WTC11 (cell line): ENCODE measurements around the gene RTP2. TPM values are rescaled to one million over a fixed set of nuclear protein-coding genes. Genes with fewer than 3 reads are reported as not detected.
A peak's percentile ranks its signal among the peaks of the same experiment; 100 is the strongest.

ENCODE experiments used
- ATAC-seq: fragments of 200-7000 bp; cut with Tn5 transposase; 2 replicates; pipeline ENCODE4 v1.10.0; 2021; ENCODE audit warnings: mild to moderate bottlenecking, moderate library complexity
- CTCF ChIA-PET: fragments of 300-600 bp; sonication (Branson Sonifier 250); formaldehyde crosslinking; loops from one replicate; lab custom pipeline; 2021; ENCODE audit warnings: antibody characterized with exemption; lab: Charles Lee
- POLR2A ChIA-PET: fragments of 350-600 bp; sonication (Branson Sonifier 250); formaldehyde crosslinking; loops from one replicate; lab custom pipeline; 2021; ENCODE audit warnings: antibody characterized with exemption; lab: Charles Lee
- DNase-seq: peaks from one replicate; pipeline ENCODE4 v3.0.0; 2021; ENCODE audit warnings: low spot score
- H3K27ac Mint-ChIP-seq: 2 replicates; pipeline ENCODE4 v1.8.0; 2021; ENCODE audit warnings: mixed read lengths
- H3K27me3 Mint-ChIP-seq: 2 replicates; pipeline ENCODE4 v1.8.0; 2021; ENCODE audit warnings: low read depth, mild to moderate bottlenecking, moderate library complexity, mixed read lengths
- H3K36me3 Mint-ChIP-seq: 2 replicates; pipeline ENCODE4 v1.8.0; 2021; ENCODE audit warnings: mixed read lengths
- H3K4me1 Mint-ChIP-seq: 2 replicates; pipeline ENCODE4 v1.8.0; 2022; ENCODE audit warnings: mixed read lengths
- H3K4me3 Mint-ChIP-seq: 2 replicates; pipeline ENCODE4 v1.8.0; 2021; ENCODE audit warnings: mild to moderate bottlenecking, moderate library complexity, mixed read lengths
- H3K9me3 Mint-ChIP-seq: 2 replicates; pipeline ENCODE4 v1.8.0; 2021; ENCODE audit warnings: mixed read lengths
- ATF1 ChIP-seq: sonication (generic); formaldehyde crosslinking; IDR thresholded peaks from 2 replicates; pipeline ENCODE4 v1.8.1; 2023; ENCODE audit warnings: mild to moderate bottlenecking, moderate library complexity, missing genetic modification reagents
- CREM ChIP-seq: sonication (generic); formaldehyde crosslinking; IDR thresholded peaks from 2 replicates; pipeline ENCODE4 v1.8.1; 2022; ENCODE audit warnings: mild to moderate bottlenecking, missing genetic modification reagents, moderate library complexity
- ESRRA ChIP-seq: sonication (generic); formaldehyde crosslinking; IDR thresholded peaks from 2 replicates; pipeline ENCODE4 v1.8.1; 2022; ENCODE audit warnings: mild to moderate bottlenecking, missing genetic modification reagents, borderline replicate concordance
- ETV6 ChIP-seq: sonication (generic); formaldehyde crosslinking; IDR thresholded peaks from 2 replicates; pipeline ENCODE4 v1.8.1; 2022; ENCODE audit warnings: mild to moderate bottlenecking, missing genetic modification reagents
- JUN ChIP-seq: sonication (generic); formaldehyde crosslinking; IDR thresholded peaks from 2 replicates; pipeline ENCODE4 v1.8.0; 2023; ENCODE audit warnings: mild to moderate bottlenecking, missing genetic modification reagents
- KAT7 ChIP-seq: sonication (generic); formaldehyde crosslinking; IDR thresholded peaks from 2 replicates; pipeline ENCODE4 v1.8.1; 2023; ENCODE audit warnings: missing genetic modification reagents, mild to moderate bottlenecking, borderline replicate concordance
- NR3C1 ChIP-seq: sonication (generic); formaldehyde crosslinking; conservative IDR thresholded peaks from 2 replicates; pipeline ENCODE4 v1.8.1; 2023; ENCODE audit warnings: low read depth, mild to moderate bottlenecking, missing genetic modification reagents
- PRRX2 ChIP-seq: fragments of 250-450 bp; sonication (Bioruptor Pico); IDR thresholded peaks from 2 replicates; pipeline ENCODE4 v1.8.0; 2021; ENCODE audit warnings: mild to moderate bottlenecking
- RORB ChIP-seq: fragments of 250-450 bp; sonication (Bioruptor Pico); IDR thresholded peaks from 2 replicates; pipeline ENCODE4 v1.9.0; 2021; ENCODE audit warnings: mild to moderate bottlenecking
- SMAD3 ChIP-seq: sonication (generic); formaldehyde crosslinking; IDR thresholded peaks from 2 replicates; pipeline ENCODE4 v1.8.0; 2022; ENCODE audit warnings: missing genetic modification reagents, mild to moderate bottlenecking, borderline replicate concordance
- SP1 ChIP-seq: sonication (generic); formaldehyde crosslinking; conservative IDR thresholded peaks from 2 replicates; pipeline ENCODE4 v1.8.1; 2022; ENCODE audit warnings: missing genetic modification reagents
- TCF7 ChIP-seq: sonication (generic); formaldehyde crosslinking; IDR thresholded peaks from 2 replicates; pipeline ENCODE4 v1.8.0; 2022; ENCODE audit warnings: mild to moderate bottlenecking, low read depth, missing genetic modification reagents, moderate library complexity
- TEAD1 ChIP-seq: sonication (generic); formaldehyde crosslinking; IDR thresholded peaks from 2 replicates; pipeline ENCODE4 v1.8.0; 2022; ENCODE audit warnings: mild to moderate bottlenecking, missing genetic modification reagents
- TP53 ChIP-seq: sonication (generic); formaldehyde crosslinking; IDR thresholded peaks from 2 replicates; pipeline ENCODE4 v1.8.1; 2023; ENCODE audit warnings: mild to moderate bottlenecking, missing genetic modification reagents
- ZBTB21 ChIP-seq: sonication (generic); formaldehyde crosslinking; IDR thresholded peaks from 2 replicates; pipeline ENCODE4 v1.8.1; 2023; ENCODE audit warnings: mild to moderate bottlenecking, missing genetic modification reagents, borderline replicate concordance
- ZNF232 ChIP-seq: sonication (generic); formaldehyde crosslinking; IDR thresholded peaks from 2 replicates; pipeline ENCODE4 v1.8.0; 2022; ENCODE audit warnings: mild to moderate bottlenecking, missing genetic modification reagents
- ZNF317 ChIP-seq: sonication (generic); formaldehyde crosslinking; IDR thresholded peaks from 2 replicates; pipeline ENCODE4 v1.8.1; 2023; ENCODE audit warnings: low read depth, mild to moderate bottlenecking, moderate library complexity, missing genetic modification reagents, borderline replicate concordance
- total RNA-seq: library from RNA; stranded (reverse); gene quantifications from 3 replicates; pipeline ENCODE4 v1.2.3, GENCODE V29; 2021
- TF ChIP-seq, protein P1 (sequence below): fragments of 200-600 bp; IDR thresholded peaks from 2 replicates; pipeline ENCODE4 v1.8.0; 2022; ENCODE audit warnings: antibody characterized with exemption
- TF ChIP-seq, protein P2 (sequence below): sonication (generic); formaldehyde crosslinking; IDR thresholded peaks from 2 replicates; pipeline ENCODE4 v1.8.1; 2023; ENCODE audit warnings: mild to moderate bottlenecking, missing genetic modification reagents, moderate library complexity
- TF ChIP-seq, protein P3 (sequence below): sonication (generic); formaldehyde crosslinking; IDR thresholded peaks from 2 replicates; pipeline ENCODE4 v1.8.1; 2023; ENCODE audit warnings: mild to moderate bottlenecking, moderate library complexity, missing genetic modification reagents
- TF ChIP-seq, protein P4 (sequence below): sonication (generic); formaldehyde crosslinking; IDR thresholded peaks from 2 replicates; pipeline ENCODE4 v1.8.0; 2022; ENCODE audit warnings: mild to moderate bottlenecking, missing genetic modification reagents
- TF ChIP-seq, protein P5 (sequence below): sonication (generic); formaldehyde crosslinking; conservative IDR thresholded peaks from 2 replicates; pipeline ENCODE4 v1.8.1; 2022; ENCODE audit warnings: mild to moderate bottlenecking, missing genetic modification reagents
- TF ChIP-seq, protein P6 (sequence below): sonication (generic); formaldehyde crosslinking; IDR thresholded peaks from 2 replicates; pipeline ENCODE4 v1.8.0; 2022; ENCODE audit warnings: mild to moderate bottlenecking, missing genetic modification reagents

Gene RTP2
- total RNA-seq, 1 experiment from 2014 or later: not detected

DNA sequence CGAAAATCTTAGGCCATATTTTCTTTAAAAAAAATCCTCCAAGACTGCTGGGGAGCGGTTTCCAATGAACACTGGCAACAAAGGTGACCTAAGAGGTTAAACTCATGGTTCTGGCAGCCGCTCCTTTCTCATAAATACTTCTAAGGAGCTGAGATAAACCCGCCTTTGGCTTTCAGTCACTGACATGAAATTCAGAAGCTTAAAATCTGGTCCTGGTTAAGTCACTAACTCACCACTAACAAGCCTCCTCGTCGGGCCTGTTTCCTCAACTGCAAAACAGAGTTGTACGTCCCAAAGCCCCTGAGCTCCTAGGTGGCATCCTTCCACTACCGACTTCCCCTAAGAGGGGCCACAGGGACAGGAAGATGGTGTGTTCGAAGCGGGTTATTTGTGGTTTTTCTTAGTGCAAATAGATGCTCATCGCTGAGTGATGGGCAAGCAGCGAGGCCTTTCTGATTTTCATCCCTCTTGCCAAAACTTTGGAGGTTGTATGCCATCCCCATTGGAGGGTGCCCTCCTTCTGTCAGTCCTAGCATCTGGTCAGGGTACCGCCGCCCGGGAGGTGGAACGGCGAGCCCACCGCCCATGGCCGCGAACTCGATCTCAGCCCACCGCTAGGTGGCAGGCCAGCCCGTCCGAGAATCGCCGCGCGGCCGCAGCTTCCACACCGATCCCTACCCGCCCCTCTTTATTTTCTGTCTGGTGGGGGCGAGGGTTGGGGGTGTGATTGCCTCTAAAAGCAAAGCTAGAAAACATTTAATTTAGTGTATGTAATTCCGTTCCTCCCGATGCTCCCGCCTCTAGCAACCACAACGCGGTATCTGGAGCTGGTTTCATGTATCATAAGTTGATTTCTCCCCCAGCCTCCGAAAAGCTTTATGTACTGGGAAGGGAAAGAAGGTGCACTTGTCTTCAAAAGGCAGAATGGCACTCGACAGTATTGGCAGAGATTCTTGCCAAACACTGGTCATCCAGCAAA lies 38.4 kb upstream of the RTP2 start (continued):
- TF ChIP-seq, protein P1, sequence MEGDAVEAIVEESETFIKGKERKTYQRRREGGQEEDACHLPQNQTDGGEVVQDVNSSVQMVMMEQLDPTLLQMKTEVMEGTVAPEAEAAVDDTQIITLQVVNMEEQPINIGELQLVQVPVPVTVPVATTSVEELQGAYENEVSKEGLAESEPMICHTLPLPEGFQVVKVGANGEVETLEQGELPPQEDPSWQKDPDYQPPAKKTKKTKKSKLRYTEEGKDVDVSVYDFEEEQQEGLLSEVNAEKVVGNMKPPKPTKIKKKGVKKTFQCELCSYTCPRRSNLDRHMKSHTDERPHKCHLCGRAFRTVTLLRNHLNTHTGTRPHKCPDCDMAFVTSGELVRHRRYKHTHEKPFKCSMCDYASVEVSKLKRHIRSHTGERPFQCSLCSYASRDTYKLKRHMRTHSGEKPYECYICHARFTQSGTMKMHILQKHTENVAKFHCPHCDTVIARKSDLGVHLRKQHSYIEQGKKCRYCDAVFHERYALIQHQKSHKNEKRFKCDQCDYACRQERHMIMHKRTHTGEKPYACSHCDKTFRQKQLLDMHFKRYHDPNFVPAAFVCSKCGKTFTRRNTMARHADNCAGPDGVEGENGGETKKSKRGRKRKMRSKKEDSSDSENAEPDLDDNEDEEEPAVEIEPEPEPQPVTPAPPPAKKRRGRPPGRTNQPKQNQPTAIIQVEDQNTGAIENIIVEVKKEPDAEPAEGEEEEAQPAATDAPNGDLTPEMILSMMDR: peak; percentile 85
- TF ChIP-seq, protein P2, sequence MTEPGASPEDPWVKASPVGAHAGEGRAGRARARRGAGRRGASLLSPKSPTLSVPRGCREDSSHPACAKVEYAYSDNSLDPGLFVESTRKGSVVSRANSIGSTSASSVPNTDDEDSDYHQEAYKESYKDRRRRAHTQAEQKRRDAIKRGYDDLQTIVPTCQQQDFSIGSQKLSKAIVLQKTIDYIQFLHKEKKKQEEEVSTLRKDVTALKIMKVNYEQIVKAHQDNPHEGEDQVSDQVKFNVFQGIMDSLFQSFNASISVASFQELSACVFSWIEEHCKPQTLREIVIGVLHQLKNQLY (CRISPR knock-in tag): no peak
- TF ChIP-seq ZNF317 (CRISPR knock-in tag): no peak
- TF ChIP-seq TCF7 (CRISPR knock-in tag): no peak
- TF ChIP-seq JUN (CRISPR knock-in tag): no peak
- 0 out of 2 replicates have a peak, but pooled peaks have one; percentile 24 for TF ChIP-seq ZNF232 (CRISPR knock-in tag)
- TF ChIP-seq SMAD3 (CRISPR knock-in tag): 0 out of 2 replicates have a peak, but pooled peaks have one; percentile 21
- no peak for TF ChIP-seq PRRX2 (CRISPR knock-in tag)
- TF ChIP-seq, protein P3, sequence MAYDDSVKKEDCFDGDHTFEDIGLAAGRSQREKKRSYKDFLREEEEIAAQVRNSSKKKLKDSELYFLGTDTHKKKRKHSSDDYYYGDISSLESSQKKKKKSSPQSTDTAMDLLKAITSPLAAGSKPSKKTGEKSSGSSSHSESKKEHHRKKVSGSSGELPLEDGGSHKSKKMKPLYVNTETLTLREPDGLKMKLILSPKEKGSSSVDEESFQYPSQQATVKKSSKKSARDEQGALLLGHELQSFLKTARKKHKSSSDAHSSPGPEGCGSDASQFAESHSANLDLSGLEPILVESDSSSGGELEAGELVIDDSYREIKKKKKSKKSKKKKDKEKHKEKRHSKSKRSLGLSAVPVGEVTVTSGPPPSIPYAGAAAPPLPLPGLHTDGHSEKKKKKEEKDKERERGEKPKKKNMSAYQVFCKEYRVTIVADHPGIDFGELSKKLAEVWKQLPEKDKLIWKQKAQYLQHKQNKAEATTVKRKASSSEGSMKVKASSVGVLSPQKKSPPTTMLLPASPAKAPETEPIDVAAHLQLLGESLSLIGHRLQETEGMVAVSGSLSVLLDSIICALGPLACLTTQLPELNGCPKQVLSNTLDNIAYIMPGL (CRISPR knock-in tag): peak; percentile 49; the same call in 1 of the 2 replicates
- TF ChIP-seq, protein P4, sequence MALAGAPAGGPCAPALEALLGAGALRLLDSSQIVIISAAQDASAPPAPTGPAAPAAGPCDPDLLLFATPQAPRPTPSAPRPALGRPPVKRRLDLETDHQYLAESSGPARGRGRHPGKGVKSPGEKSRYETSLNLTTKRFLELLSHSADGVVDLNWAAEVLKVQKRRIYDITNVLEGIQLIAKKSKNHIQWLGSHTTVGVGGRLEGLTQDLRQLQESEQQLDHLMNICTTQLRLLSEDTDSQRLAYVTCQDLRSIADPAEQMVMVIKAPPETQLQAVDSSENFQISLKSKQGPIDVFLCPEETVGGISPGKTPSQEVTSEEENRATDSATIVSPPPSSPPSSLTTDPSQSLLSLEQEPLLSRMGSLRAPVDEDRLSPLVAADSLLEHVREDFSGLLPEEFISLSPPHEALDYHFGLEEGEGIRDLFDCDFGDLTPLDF (CRISPR knock-in tag): no peak
- peak; percentile 23; the same call in 1 of the 2 replicates for TF ChIP-seq TEAD1 (CRISPR knock-in tag)
- TF ChIP-seq ETV6 (CRISPR knock-in tag): peak; percentile 43; the same call in 1 of the 2 replicates

DNA sequence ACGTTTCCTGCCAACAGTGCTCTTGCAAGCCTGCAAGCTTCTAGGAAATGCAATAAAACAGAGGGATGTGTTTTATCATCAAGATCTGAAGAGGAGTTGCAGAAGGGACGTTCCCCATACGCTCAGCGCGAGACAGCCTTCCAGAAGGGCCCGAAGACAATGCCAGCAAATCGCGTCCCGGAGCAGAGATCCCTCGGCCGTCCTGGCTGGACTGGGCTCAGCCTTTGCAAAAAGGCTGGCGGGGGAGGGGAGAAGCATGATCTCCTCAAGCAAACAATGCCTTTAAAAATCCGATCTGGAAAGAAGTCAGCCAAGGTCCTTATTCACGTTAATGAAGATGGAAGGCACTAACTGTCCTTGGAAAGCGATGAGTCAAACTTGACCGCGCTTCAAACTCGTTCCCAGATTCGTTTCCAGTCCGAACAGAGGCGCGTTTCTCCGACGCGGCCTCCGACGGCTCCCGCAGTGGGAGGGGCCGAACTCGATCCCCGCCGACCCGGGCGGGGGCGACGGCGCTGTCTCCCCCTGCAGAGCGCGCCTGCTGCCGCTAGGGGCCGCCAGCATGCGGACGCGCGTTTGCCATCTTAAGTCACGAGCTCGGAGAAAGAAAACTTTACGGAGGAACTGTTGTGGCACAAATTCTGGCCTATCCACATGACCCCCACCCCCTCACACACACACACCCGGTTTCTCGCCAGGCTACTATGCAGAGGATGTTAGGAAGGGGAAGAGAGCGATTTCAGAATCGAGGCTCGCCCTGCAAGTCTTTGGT lies 37.4 kb upstream of the RTP2 start:
- H3K27ac Mint-ChIP-seq: peak overlapping the region; percentile 92
- DNase-seq: peak; percentile 85
- H3K36me3 Mint-ChIP-seq: no peaks in the 10 kb centered on the region
- peak; percentile 29 for ATAC-seq
- ChIA-PET CTCF (interaction anchor here (0.6 to 4.7 kb wide), 111 partner anchors 9 to 1493 kb away, joined by 3 to 132 read pairs (median 5); partner anchors contain the start of gene LPP), POLR2A (interaction anchor here (0.6 to 4.6 kb wide), 9 partner anchors 9 to 1215 kb away, joined by 3 to 41 read pairs (median 4); partner anchors contain the start of gene LPP)
- peak overlapping the region; percentile 82 for H3K4me3 Mint-ChIP-seq
- H3K4me1 Mint-ChIP-seq: peaks cover 48% of the 10 kb centered on the region
- peaks cover 32% of the 10 kb centered on the region for H3K27me3 Mint-ChIP-seq
- no peaks in the 10 kb centered on the region for H3K9me3 Mint-ChIP-seq
- TF ChIP-seq TP53 (CRISPR knock-in tag) (0 out of 2 replicates have a peak, but pooled peaks have one; percentile 54), NR3C1 (CRISPR knock-in tag) (no peak), RORB (no peak), KAT7 (CRISPR knock-in tag) (0 out of 2 replicates have a peak, but pooled peaks have one; percentile 43), CREM (CRISPR knock-in tag) (no peak), ZBTB21 (CRISPR knock-in tag) (peak; percentile 69; the same call in 1 of the 2 replicates), SP1 (peak; percentile 46; the same call in 1 of the 2 replicates), ATF1 (CRISPR knock-in tag) (no peak), ESRRA (CRISPR knock-in tag) (no peak)
- TF ChIP-seq, protein P1: peak; percentile 91
- TF ChIP-seq, protein P5, sequence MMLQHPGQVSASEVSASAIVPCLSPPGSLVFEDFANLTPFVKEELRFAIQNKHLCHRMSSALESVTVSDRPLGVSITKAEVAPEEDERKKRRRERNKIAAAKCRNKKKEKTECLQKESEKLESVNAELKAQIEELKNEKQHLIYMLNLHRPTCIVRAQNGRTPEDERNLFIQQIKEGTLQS: no peak
- TF ChIP-seq, protein P6, sequence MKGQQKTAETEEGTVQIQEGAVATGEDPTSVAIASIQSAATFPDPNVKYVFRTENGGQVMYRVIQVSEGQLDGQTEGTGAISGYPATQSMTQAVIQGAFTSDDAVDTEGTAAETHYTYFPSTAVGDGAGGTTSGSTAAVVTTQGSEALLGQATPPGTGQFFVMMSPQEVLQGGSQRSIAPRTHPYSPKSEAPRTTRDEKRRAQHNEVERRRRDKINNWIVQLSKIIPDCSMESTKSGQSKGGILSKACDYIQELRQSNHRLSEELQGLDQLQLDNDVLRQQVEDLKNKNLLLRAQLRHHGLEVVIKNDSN (CRISPR knock-in tag): peak; percentile 40; the same call in 1 of the 2 replicates
- TF ChIP-seq, protein P2 (CRISPR knock-in tag): no peak
